Measurements from ENCODE around the gene EIF2AK3.

GRCh38 chr2:88671786-88672427, 44.6 kb upstream of the EIF2AK3 start:
- TF ChIP-seq POLR2A (IDR thresholded peaks at IDR 0.05; ENCODE audit: low read depth, low read length): no peak
- no peak for TF ChIP-seq POLR2AphosphoS5 (IDR thresholded peaks at IDR 0.05; ENCODE audit: low read depth, low read length)
